SK-N-SH (cell line): ENCODE results near the gene AHCYL1. TPM values are rescaled to one million over a fixed set of nuclear protein-coding genes. Genes with fewer than 3 reads are reported as not detected.

ENCODE experiments used
- CTCF ChIA-PET: fragments of 300-600, 350-600 bp; formaldehyde crosslinking; extraction: SDS; loops from one replicate; lab custom pipeline; 2021; lab: Yijun Ruan, JAX
- POLR2A ChIA-PET: fragments of 350-600 bp; sonication (Branson Sonifier 250); formaldehyde crosslinking; extraction: SDS; loops from one replicate; lab custom pipeline; 2020; ENCODE audit warnings: antibody characterized with exemption, inconsistent platforms; lab: Yijun Ruan, JAX
- DNase-seq: peaks from one replicate; pipeline ENCODE4 v3.0.0; 2012
- H2AFZ ChIP-seq: fragments of 200-600 bp; sonication (generic); 2 replicates; pipeline ENCODE4 v1.8.1; 2016; ENCODE audit warnings: antibody characterized with exemption, mild to moderate bottlenecking, low read depth
- H3F3A ChIP-seq: fragments of 200-600 bp; sonication (generic); replicated peaks from 2 replicates; pipeline ENCODE3; 2016; ENCODE audit warnings: antibody characterized with exemption, mild to moderate bottlenecking; ENCODE audit not compliant: insufficient read depth
- H3K27ac ChIP-seq, 2 experiments: fragments of 200-500 bp in 1 of 2; fragments of 200-600 bp in 1 of 2; sonication (Bioruptor generic) in 1 of 2; sonication (generic), shearing (Covaris generic) in 1 of 2; 2 replicates each; pipeline versions ENCODE4 v1.5.1 to v1.6.1; 2014 to 2016; ENCODE audit warnings: low read depth in 2 of 2, inconsistent platforms in 1 of 2, low read length in 1 of 2, mild to moderate bottlenecking in 1 of 2, mixed read lengths in 1 of 2
- H3K27me3 ChIP-seq: fragments of 200-600 bp; sonication (generic), shearing (Covaris generic); 2 replicates; pipeline ENCODE4 v1.6.1; 2016; ENCODE audit warnings: mixed run types; ENCODE audit not compliant: insufficient read depth
- H3K36me3 ChIP-seq, 2 experiments: fragments of 200-500 bp in 1 of 2; fragments of 200-600 bp in 1 of 2; sonication (Bioruptor generic) in 1 of 2; sonication (generic) in 1 of 2; replicated peaks in 1 of 2; 2 replicates each; pipeline versions ENCODE3 to v1.5.1; 2014 to 2016; ENCODE audit warnings: low read length in 1 of 2, mild to moderate bottlenecking in 1 of 2; ENCODE audit not compliant: insufficient read depth in 2 of 2, control insufficient read depth in 1 of 2
- H3K4me1 ChIP-seq, 2 experiments: fragments of 200-500 bp in 1 of 2; fragments of 200-600 bp in 1 of 2; sonication (Bioruptor generic) in 1 of 2; sonication (generic), shearing (Covaris generic) in 1 of 2; 2 replicates each; pipeline versions ENCODE4 v1.5.1 to v1.6.1; 2014 to 2016; ENCODE audit warnings: low read depth in 1 of 2, low read length in 1 of 2, mixed run types in 1 of 2; ENCODE audit not compliant: insufficient read depth in 2 of 2, control insufficient read depth in 1 of 2
- H3K4me2 ChIP-seq: fragments of 200-600 bp; sonication (generic), shearing (Covaris generic); 2 replicates; pipeline ENCODE4 v1.6.1; 2017; ENCODE audit warnings: mixed run types
- H3K4me3 ChIP-seq, 2 experiments: fragments of 200-500 bp in 1 of 2; fragments of 200-600 bp in 1 of 2; sonication (Bioruptor generic) in 1 of 2; sonication (generic), shearing (Covaris generic) in 1 of 2; 2 replicates each; pipeline versions ENCODE4 v1.5.1 to v1.8.1; 2014 to 2016; ENCODE audit warnings: low read depth in 2 of 2, inconsistent platforms in 1 of 2, low read length in 1 of 2, mild to moderate bottlenecking in 1 of 2, mixed read lengths in 1 of 2, moderate library complexity in 1 of 2
- H3K79me2 ChIP-seq: fragments of 200-600 bp; sonication (generic); 2 replicates; pipeline ENCODE4 v1.8.1; 2017; ENCODE audit warnings: mild to moderate bottlenecking; ENCODE audit not compliant: insufficient read depth
- H3K9ac ChIP-seq: fragments of 200-600 bp; sonication (generic); 2 replicates; pipeline ENCODE4 v1.6.1; 2017; ENCODE audit warnings: mixed run types
- H3K9me2 ChIP-seq: fragments of 200-600 bp; sonication (generic); 2 replicates; pipeline ENCODE4 v1.6.1; 2017; ENCODE audit warnings: mixed run types
- H3K9me3 ChIP-seq: fragments of 200-600 bp; sonication (generic); 2 replicates; pipeline ENCODE4 v1.6.1; 2017; ENCODE audit warnings: mixed run types, mild to moderate bottlenecking, moderate library complexity
- H4K20me1 ChIP-seq: fragments of 200-600 bp; sonication (generic); 2 replicates; pipeline ENCODE4 v1.6.1; 2017; ENCODE audit warnings: mild to moderate bottlenecking, mixed run types; ENCODE audit not compliant: insufficient read depth
- ELF1 ChIP-seq: IDR thresholded peaks from 2 replicates; pipeline ENCODE4 v1.4.0; 2012
- FOSL2 ChIP-seq: IDR thresholded peaks from 2 replicates; pipeline ENCODE4 v1.4.0; 2012; ENCODE audit warnings: low read depth, mild to moderate bottlenecking, moderate library complexity, borderline replicate concordance
- FOXJ3 ChIP-seq: sonication (generic); formaldehyde crosslinking; IDR thresholded peaks from 2 replicates; pipeline ENCODE4 v1.5.1; 2020; ENCODE audit warnings: mild to moderate bottlenecking, missing genetic modification reagents
- FOXM1 ChIP-seq: IDR thresholded peaks from 2 replicates; pipeline ENCODE4 v1.4.0; 2012; ENCODE audit warnings: low read depth, mild to moderate bottlenecking
- GATA2 ChIP-seq: sonication (generic); formaldehyde crosslinking; IDR thresholded peaks from 2 replicates; pipeline ENCODE4 v1.5.0; 2020; ENCODE audit warnings: mild to moderate bottlenecking, missing genetic modification reagents
- JUND ChIP-seq: IDR thresholded peaks from 2 replicates; pipeline ENCODE4 v1.4.0; 2012
- MEF2A ChIP-seq: IDR thresholded peaks from 2 replicates; pipeline ENCODE4 v1.4.0; 2012; ENCODE audit warnings: low read depth, borderline replicate concordance
- MXI1 ChIP-seq: IDR thresholded peaks from 2 replicates; pipeline ENCODE4 v1.6.1; 2012; ENCODE audit warnings: mild to moderate bottlenecking, low read depth, low read length, improper control_type of control experiment
- NFIC ChIP-seq: IDR thresholded peaks from 2 replicates; pipeline ENCODE4 v1.4.0; 2012; ENCODE audit warnings: borderline replicate concordance
- POLR2AphosphoS5 ChIP-seq: IDR thresholded peaks from 2 replicates; pipeline ENCODE4 v1.6.1; 2012; ENCODE audit warnings: low read depth, low read length
- RCOR1 ChIP-seq: fragments of 150-350 bp; IDR thresholded peaks from 2 replicates; pipeline ENCODE4 v1.6.1; 2017; ENCODE audit warnings: antibody characterized with exemption, low read length
- TEAD4 ChIP-seq: IDR thresholded peaks from 2 replicates; pipeline ENCODE4 v1.4.0; 2012; ENCODE audit warnings: mild to moderate bottlenecking, borderline replicate concordance; ENCODE audit not compliant: insufficient read depth
- YY1 ChIP-seq: IDR thresholded peaks from 2 replicates; pipeline ENCODE4 v1.4.0; 2012; ENCODE audit warnings: low read depth, mild to moderate bottlenecking
- WGBS: methylation state at CpG from one replicate; pipeline ENCODE4 v1.1.6; 2017; ENCODE audit warnings: low lambda C conversion rate; 5-methylcytosine and 5-hydroxymethylcytosine counted together
- polyA plus RNA-seq, 3 experiments: library from polyadenylated mRNA; depleted of rRNA; stranded (reverse); fragments of >200 nt; gene quantifications; 2 replicates each; pipeline ENCODE4 v1.2.3, GENCODE V29; 2012
- TF ChIP-seq, protein P1 (sequence below): IDR thresholded peaks from 2 replicates; pipeline ENCODE4 v1.4.0; 2012; ENCODE audit warnings: low read depth, borderline replicate concordance
- TF ChIP-seq, protein P2 (sequence below): fragments of 150-350 bp; IDR thresholded peaks from 2 replicates; pipeline ENCODE4 v1.6.1; 2016; ENCODE audit warnings: mild to moderate bottlenecking, low read depth, low read length
- TF ChIP-seq, protein P3 (sequence below): IDR thresholded peaks from 2 replicates; pipeline ENCODE4 v1.6.1; 2012; ENCODE audit warnings: mild to moderate bottlenecking, low read depth, low read length, moderate library complexity
- TF ChIP-seq, protein P4 (sequence below): IDR thresholded peaks from 2 replicates; pipeline ENCODE4; 2012

Gene AHCYL1
- polyA plus RNA-seq, 1 of the 3 experiments (the other 2 are of a cell fraction) = 39.7 TPM

DNA sequence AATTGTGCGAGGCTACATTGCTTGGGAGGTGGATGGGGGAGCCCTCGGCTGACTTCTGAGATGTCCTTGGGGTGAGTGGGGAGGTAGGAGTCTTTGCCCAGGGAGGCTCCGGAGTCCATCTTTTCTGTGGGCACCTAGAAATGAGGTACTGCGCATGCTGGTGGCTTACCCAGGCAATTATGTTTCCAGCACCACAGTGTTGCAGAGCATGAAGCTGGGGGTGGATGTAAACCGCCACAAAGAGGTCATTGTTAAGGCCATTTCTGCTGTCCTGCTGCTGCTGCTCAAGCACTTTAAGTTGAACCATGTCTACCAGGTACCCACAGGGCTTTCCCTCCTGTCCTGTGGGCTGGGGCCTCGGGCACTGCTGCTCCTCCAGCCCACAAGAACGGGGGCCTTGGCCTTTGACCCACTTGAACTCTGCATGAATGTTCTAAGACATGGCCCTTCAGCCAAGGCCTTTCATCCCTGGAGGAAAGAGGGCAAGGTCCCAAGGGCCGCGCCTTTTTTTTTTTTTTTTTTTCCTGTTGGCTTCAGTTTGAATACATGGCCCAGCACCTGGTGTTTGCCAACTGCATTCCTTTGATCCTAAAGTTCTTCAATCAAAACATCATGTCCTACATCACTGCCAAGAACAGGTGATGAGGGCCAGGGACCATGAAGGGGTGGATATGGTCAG, 64.5 kb downstream of the AHCYL1 start:
- ChIA-PET CTCF (interaction anchor here (0.9 to 42.0 kb wide), 10 partner anchors 8 to 153 kb away, joined by 3 to 1768 read pairs (median 14); partner anchors contain the start of genes STRIP1 and UBL4B), POLR2A (interaction anchor here (0.8 to 2.2 kb wide), 5 partner anchors 9 to 52 kb away, joined by 4 to 16 read pairs (median 5); partner anchors contain the start of gene STRIP1)
- peaks cover 8% of the 10 kb centered on the region for H3F3A ChIP-seq
- H3K36me3 ChIP-seq = peaks cover 64 to 91% of the 10 kb centered on the region in 2 experiments
- H3K27ac ChIP-seq = peak overlapping the region in 1 of 2 experiments; percentile 91; a peak in 2 of 4 replicates
- H3K9me3 ChIP-seq = no peaks in the 10 kb centered on the region
- no peaks in the 10 kb centered on the region for H3K79me2 ChIP-seq
- no peak for DNase-seq
- H2AFZ ChIP-seq = no peak overlapping the region
- WGBS = 95% methylated on average over 7 of the region's 9 CpGs
- no peaks in the 10 kb centered on the region for H4K20me1 ChIP-seq
- no peak overlapping the region for H3K4me3 ChIP-seq
- H3K27me3 ChIP-seq = no peaks in the 10 kb centered on the region
- H3K4me2 ChIP-seq = no peak overlapping the region
- peaks cover 13 to 39% of the 10 kb centered on the region in 2 experiments; a peak in 3 of 4 replicates for H3K4me1 ChIP-seq
- TF ChIP-seq FOSL2 (no peak), RCOR1 (no peak), FOXM1 (no peak), NFIC (no peak), FOXJ3 (no peak), MXI1 (no peak), MEF2A (no peak), YY1 (no peak), TEAD4 (no peak), POLR2AphosphoS5 (no peak), ELF1 (no peak), GATA2 (CRISPR knock-in tag) (no peak), JUND (no peak)
- TF ChIP-seq, protein P1, sequence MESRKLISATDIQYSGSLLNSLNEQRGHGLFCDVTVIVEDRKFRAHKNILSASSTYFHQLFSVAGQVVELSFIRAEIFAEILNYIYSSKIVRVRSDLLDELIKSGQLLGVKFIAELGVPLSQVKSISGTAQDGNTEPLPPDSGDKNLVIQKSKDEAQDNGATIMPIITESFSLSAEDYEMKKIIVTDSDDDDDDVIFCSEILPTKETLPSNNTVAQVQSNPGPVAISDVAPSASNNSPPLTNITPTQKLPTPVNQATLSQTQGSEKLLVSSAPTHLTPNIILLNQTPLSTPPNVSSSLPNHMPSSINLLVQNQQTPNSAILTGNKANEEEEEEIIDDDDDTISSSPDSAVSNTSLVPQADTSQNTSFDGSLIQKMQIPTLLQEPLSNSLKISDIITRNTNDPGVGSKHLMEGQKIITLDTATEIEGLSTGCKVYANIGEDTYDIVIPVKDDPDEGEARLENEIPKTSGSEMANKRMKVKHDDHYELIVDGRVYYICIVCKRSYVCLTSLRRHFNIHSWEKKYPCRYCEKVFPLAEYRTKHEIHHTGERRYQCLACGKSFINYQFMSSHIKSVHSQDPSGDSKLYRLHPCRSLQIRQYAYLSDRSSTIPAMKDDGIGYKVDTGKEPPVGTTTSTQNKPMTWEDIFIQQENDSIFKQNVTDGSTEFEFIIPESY = no peak
- TF ChIP-seq, protein P2, sequence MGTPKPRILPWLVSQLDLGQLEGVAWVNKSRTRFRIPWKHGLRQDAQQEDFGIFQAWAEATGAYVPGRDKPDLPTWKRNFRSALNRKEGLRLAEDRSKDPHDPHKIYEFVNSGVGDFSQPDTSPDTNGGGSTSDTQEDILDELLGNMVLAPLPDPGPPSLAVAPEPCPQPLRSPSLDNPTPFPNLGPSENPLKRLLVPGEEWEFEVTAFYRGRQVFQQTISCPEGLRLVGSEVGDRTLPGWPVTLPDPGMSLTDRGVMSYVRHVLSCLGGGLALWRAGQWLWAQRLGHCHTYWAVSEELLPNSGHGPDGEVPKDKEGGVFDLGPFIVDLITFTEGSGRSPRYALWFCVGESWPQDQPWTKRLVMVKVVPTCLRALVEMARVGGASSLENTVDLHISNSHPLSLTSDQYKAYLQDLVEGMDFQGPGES = no peak
- TF ChIP-seq, protein P3, sequence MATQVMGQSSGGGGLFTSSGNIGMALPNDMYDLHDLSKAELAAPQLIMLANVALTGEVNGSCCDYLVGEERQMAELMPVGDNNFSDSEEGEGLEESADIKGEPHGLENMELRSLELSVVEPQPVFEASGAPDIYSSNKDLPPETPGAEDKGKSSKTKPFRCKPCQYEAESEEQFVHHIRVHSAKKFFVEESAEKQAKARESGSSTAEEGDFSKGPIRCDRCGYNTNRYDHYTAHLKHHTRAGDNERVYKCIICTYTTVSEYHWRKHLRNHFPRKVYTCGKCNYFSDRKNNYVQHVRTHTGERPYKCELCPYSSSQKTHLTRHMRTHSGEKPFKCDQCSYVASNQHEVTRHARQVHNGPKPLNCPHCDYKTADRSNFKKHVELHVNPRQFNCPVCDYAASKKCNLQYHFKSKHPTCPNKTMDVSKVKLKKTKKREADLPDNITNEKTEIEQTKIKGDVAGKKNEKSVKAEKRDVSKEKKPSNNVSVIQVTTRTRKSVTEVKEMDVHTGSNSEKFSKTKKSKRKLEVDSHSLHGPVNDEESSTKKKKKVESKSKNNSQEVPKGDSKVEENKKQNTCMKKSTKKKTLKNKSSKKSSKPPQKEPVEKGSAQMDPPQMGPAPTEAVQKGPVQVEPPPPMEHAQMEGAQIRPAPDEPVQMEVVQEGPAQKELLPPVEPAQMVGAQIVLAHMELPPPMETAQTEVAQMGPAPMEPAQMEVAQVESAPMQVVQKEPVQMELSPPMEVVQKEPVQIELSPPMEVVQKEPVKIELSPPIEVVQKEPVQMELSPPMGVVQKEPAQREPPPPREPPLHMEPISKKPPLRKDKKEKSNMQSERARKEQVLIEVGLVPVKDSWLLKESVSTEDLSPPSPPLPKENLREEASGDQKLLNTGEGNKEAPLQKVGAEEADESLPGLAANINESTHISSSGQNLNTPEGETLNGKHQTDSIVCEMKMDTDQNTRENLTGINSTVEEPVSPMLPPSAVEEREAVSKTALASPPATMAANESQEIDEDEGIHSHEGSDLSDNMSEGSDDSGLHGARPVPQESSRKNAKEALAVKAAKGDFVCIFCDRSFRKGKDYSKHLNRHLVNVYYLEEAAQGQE = no peak
- TF ChIP-seq, protein P4, sequence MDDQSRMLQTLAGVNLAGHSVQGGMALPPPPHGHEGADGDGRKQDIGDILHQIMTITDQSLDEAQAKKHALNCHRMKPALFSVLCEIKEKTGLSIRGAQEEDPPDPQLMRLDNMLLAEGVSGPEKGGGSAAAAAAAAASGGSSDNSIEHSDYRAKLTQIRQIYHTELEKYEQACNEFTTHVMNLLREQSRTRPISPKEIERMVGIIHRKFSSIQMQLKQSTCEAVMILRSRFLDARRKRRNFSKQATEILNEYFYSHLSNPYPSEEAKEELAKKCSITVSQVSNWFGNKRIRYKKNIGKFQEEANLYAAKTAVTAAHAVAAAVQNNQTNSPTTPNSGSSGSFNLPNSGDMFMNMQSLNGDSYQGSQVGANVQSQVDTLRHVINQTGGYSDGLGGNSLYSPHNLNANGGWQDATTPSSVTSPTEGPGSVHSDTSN = no peak
- no peaks in the 10 kb centered on the region for H3K9me2 ChIP-seq
- H3K9ac ChIP-seq = no peak overlapping the region
